ENCODE data around the gene RALGDS. TPM values are rescaled to one million over a fixed set of nuclear protein-coding genes. Genes with fewer than 3 reads are reported as not detected.

The RALGDS gene
- total RNA-seq, 2 donors from 2014 or later: 28.0 to 30.7 TPM

DNA sequence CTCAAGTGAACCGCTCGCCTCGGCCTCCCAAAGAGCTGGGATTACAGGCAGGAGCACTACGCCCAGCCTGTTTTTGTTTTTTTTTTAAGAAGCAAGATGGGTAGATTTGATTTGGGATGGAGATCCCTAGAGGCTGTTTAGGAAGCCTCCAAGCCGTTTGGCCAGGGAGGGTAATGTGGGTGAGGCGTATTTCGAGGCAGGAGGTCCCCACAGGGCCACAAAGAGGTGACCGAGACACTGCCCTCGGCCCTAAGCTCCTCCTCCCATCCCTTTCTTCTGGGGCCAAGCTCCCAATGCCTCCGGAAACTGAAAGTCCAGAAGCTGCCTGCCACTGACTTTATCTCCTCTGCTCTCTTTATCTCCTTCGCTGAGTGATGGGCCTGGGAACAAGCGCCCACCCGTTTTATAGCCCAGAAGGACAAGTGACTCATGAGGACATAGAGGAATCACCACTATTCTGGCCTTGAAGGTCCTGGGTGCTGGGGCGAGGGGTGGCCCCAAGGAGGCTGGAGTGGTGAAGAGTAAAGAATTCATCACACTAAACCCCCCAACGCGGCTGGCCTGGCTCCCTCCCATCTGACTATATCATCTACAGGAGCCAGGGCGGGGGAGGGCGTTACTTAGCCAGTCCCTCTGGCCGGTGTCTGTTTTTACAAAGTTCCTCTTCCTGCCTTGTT, 2.0 kb upstream of the RALGDS start:
- Mint-ChIP-seq H3K27ac (no peak overlapping the region), H3K36me3 (ENCODE audit: low read depth) (peaks cover 3% of the 10 kb centered on the region), H3K9me3 (no peaks in the 10 kb centered on the region), H3K4me3 (no peak overlapping the region), H3K27me3 (ENCODE audit: insufficient read depth) (peaks cover 36% of the 10 kb centered on the region), H3K4me1 (peaks cover 10% of the 10 kb centered on the region)
- peak overlapping the region; percentile 44 for H3K27ac ChIP-seq (ENCODE audit: low read depth, low read length)
- H3K9ac ChIP-seq (ENCODE audit: extremely low read depth, low read length, poor library complexity, severe bottlenecking): no peak overlapping the region
- WGBS, 2 experiments (ENCODE audit: insufficient coverage in 1 of 2, insufficient read length in 1 of 2): 78 to 80% methylated on average over 9 to 19 of the region's 19 CpGs
- no peak for DNase-seq
- H3K4me3 ChIP-seq (ENCODE audit: low read length): no peak overlapping the region
- H3K9me3 ChIP-seq (ENCODE audit: control insufficient read depth, low read length): no peaks in the 10 kb centered on the region
- H3K36me3 ChIP-seq (ENCODE audit: control insufficient read depth, insufficient read depth, low read length): no peaks in the 10 kb centered on the region
- H3K27me3 ChIP-seq (ENCODE audit: control insufficient read depth, insufficient read depth, low read length, poor library complexity, severe bottlenecking): no peaks in the 10 kb centered on the region
- H3K4me1 ChIP-seq (ENCODE audit: control insufficient read depth, insufficient read depth, low read length): peaks cover 9% of the 10 kb centered on the region
- TF ChIP-seq, protein P1, sequence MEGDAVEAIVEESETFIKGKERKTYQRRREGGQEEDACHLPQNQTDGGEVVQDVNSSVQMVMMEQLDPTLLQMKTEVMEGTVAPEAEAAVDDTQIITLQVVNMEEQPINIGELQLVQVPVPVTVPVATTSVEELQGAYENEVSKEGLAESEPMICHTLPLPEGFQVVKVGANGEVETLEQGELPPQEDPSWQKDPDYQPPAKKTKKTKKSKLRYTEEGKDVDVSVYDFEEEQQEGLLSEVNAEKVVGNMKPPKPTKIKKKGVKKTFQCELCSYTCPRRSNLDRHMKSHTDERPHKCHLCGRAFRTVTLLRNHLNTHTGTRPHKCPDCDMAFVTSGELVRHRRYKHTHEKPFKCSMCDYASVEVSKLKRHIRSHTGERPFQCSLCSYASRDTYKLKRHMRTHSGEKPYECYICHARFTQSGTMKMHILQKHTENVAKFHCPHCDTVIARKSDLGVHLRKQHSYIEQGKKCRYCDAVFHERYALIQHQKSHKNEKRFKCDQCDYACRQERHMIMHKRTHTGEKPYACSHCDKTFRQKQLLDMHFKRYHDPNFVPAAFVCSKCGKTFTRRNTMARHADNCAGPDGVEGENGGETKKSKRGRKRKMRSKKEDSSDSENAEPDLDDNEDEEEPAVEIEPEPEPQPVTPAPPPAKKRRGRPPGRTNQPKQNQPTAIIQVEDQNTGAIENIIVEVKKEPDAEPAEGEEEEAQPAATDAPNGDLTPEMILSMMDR (conservative IDR thresholded peaks at IDR 0.05): no peak

DNA sequence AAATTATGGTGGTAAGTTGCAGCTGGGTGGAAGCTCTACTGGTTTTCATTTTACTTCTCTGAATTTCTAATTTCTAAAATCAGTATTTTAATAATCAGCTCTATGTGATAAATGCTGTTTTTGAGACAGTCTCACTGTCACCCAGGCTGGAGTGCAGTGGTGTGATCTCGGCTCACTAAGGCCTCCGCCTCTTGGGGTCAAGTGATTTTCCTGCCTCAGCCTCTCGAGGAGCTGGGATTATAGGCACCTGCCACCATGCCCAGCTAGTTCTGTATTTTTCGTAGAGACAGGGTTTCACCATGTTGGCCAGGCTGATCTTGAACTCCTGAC, 1.5 kb upstream of the RALGDS start:
- no peaks in the 10 kb centered on the region for H3K27me3 ChIP-seq (ENCODE audit: control insufficient read depth, insufficient read depth, low read length, poor library complexity, severe bottlenecking)
- no peaks in the 10 kb centered on the region for H3K36me3 ChIP-seq (ENCODE audit: control insufficient read depth, insufficient read depth, low read length)
- H3K9ac ChIP-seq (ENCODE audit: extremely low read depth, low read length, poor library complexity, severe bottlenecking): no peak overlapping the region
- no peak overlapping the region for H3K4me3 ChIP-seq (ENCODE audit: low read length)
- H3K4me1 Mint-ChIP-seq: peaks cover 10% of the 10 kb centered on the region
- peaks cover 9% of the 10 kb centered on the region for H3K4me1 ChIP-seq (ENCODE audit: control insufficient read depth, insufficient read depth, low read length)
- H3K27me3 Mint-ChIP-seq (ENCODE audit: insufficient read depth): peaks cover 41% of the 10 kb centered on the region
- TF ChIP-seq, protein P1 (conservative IDR thresholded peaks at IDR 0.05): no peak
- 89 to 91% methylated on average over 4 of the region's 4 CpGs for WGBS, 2 experiments (ENCODE audit: insufficient coverage in 1 of 2, insufficient read length in 1 of 2)
- H3K9me3 ChIP-seq (ENCODE audit: control insufficient read depth, low read length): no peaks in the 10 kb centered on the region
- H3K27ac ChIP-seq (ENCODE audit: low read depth, low read length): no peak overlapping the region
- no peaks in the 10 kb centered on the region for H3K9me3 Mint-ChIP-seq
- H3K4me3 Mint-ChIP-seq: no peak overlapping the region
- peaks cover 3% of the 10 kb centered on the region for H3K36me3 Mint-ChIP-seq (ENCODE audit: low read depth)
- H3K27ac Mint-ChIP-seq: no peak overlapping the region
- no peak for DNase-seq

DNA sequence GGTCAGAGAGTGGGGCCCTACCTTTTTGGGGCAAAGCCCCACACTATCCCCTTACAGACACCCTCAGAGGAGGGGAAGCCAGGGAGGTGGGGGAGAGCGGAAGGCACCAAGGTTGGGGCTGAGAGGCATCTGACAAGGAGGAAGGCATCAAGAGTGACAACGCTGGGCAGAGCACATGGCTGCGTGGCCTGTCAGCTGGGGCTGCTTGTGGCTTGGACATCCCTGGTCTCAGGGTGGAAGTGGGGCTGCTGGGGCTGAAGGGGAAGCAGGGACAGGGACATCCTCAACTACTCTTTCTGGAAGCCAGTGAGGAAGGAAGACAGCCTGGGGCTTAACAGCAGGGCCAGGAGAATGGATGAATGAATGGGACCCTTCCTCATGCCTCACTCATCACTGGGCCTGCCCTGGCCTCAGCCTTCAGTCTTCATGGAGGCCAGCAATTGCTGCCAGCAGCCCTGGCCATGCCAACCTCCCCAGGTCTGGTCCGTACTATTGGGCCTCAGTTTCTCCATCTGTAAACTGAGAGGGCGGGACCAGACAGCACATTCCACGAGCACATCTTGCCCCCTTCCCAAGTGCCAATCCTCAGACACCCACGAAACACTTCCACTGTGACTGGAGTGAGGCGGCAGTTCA, 993 bp upstream of the RALGDS start:
- Histone ChIP-seq H3K9me3 (ENCODE audit: control insufficient read depth, low read length) (no peaks in the 10 kb centered on the region), H3K4me3 (ENCODE audit: low read length) (no peak overlapping the region), H3K4me1 (ENCODE audit: control insufficient read depth, insufficient read depth, low read length) (peaks cover 9% of the 10 kb centered on the region), H3K27me3 (ENCODE audit: control insufficient read depth, insufficient read depth, low read length, poor library complexity, severe bottlenecking) (no peaks in the 10 kb centered on the region), H3K36me3 (ENCODE audit: control insufficient read depth, insufficient read depth, low read length) (no peaks in the 10 kb centered on the region), H3K9ac (ENCODE audit: extremely low read depth, low read length, poor library complexity, severe bottlenecking) (no peak overlapping the region), H3K27ac (ENCODE audit: low read depth, low read length) (no peak overlapping the region)
- no peaks in the 10 kb centered on the region for H3K9me3 Mint-ChIP-seq
- WGBS, 2 experiments (ENCODE audit: insufficient coverage in 1 of 2, insufficient read length in 1 of 2): 69 to 81% methylated on average over 5 to 8 of the region's 8 CpGs
- H3K27me3 Mint-ChIP-seq (ENCODE audit: insufficient read depth): peaks cover 42% of the 10 kb centered on the region
- no peak overlapping the region for H3K27ac Mint-ChIP-seq
- TF ChIP-seq, protein P1 (conservative IDR thresholded peaks at IDR 0.05): no peak
- H3K4me3 Mint-ChIP-seq: peak overlapping the region; percentile 37
- DNase-seq: no peak
- H3K36me3 Mint-ChIP-seq (ENCODE audit: low read depth): peaks cover 5% of the 10 kb centered on the region
- H3K4me1 Mint-ChIP-seq: peaks cover 10% of the 10 kb centered on the region
